Activated naive CD4-positive, alpha-beta T cell treated with anti-CD3 and anti-CD28 coated beads for 36 hours (primary cell): Measurements from ENCODE around the gene MRPL34. TPM values are rescaled to one million over a fixed set of nuclear protein-coding genes. Genes with fewer than 3 reads are reported as not detected.

Experiments used
- CTCF ChIA-PET: fragments of 350-600 bp; sonication (Branson Sonifier 250); formaldehyde crosslinking; loops from one replicate; lab custom pipeline; 2021; ENCODE audit warnings: antibody characterized with exemption; lab: Charles Lee
- DNase-seq: peaks from one replicate; pipeline ENCODE4 v3.0.0-alpha.2; 2020
- H3K27ac Mint-ChIP-seq: one replicate; pipeline ENCODE4 v1.8.0; 2021; ENCODE audit warnings: mild to moderate bottlenecking, mixed read lengths
- H3K27me3 Mint-ChIP-seq: one replicate; pipeline ENCODE4 v1.8.0; 2021; ENCODE audit warnings: low read depth, mixed read lengths
- H3K36me3 Mint-ChIP-seq: one replicate; pipeline ENCODE4 v1.8.0; 2021; ENCODE audit warnings: low read depth, mixed read lengths
- H3K4me1 Mint-ChIP-seq: one replicate; pipeline ENCODE4 v1.8.0; 2021; ENCODE audit warnings: low read depth, mixed read lengths
- H3K4me3 Mint-ChIP-seq: one replicate; pipeline ENCODE4 v1.8.0; 2021; ENCODE audit warnings: mild to moderate bottlenecking, moderate library complexity, mixed read lengths
- H3K9me3 Mint-ChIP-seq: one replicate; pipeline ENCODE4 v1.8.0; 2021; ENCODE audit warnings: mixed read lengths
- intact Hi-C: fragments of 100-400 bp; cut with micrococcal nuclease; formaldehyde crosslinking; loops from one replicate; pipeline ENCODE4 v1.15.1; 2023
- total RNA-seq, 2 experiments: library from RNA; stranded (reverse); gene quantifications; one replicate each; pipeline ENCODE4 v1.2.3, GENCODE V29; 2021

Gene MRPL34
- total RNA-seq, 2 experiments from 2014 or later = 84.2 to 92.2 TPM

DNA sequence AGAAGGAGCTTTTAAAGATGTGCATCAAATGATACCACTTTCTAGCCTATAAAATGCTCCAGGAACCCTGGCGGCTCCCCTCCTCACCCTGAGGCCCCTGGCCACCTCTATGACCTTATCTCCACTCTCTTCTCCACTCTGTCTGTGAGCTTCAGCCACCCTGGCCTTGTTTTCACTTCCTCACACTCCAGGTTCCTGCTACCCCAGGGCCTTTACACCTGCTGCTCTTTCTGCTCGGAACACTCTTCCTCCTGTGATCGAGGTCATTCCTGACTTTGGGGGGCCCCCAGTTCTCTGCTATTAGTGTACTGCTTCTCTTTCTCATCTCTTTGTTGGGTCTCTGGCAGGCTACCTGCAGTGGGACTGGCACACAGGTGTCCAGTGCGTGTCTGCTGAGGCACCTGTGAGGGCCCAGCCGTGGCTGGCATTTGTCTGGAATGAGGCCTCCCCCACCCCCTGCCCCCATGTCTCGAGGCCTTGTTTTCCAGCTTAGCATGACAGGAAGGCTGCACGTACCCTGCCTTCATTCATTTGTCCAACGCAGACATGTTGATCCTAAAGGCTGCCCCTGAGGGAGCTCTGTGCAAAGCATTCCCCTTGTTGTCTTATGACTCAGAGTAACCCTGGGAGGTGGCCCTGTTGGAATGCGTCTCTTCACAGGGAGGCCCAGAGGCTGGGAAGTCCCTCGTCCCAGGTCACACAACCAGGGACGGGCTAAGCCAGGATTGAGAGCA, 6.0 kb downstream of the MRPL34 start:
- Mint-ChIP-seq H3K9me3 (no peaks in the 10 kb centered on the region), H3K4me3 (peak overlapping the region; percentile 41), H3K27ac (no peak overlapping the region), H3K36me3 (peaks cover 15% of the 10 kb centered on the region), H3K27me3 (no peaks in the 10 kb centered on the region), H3K4me1 (peaks cover 36% of the 10 kb centered on the region)
- intact Hi-C loops = no loop called here
- CTCF ChIA-PET = interaction anchor here (1.0 kb wide), 1 partner anchor 31 kb away, joined by 3 read pairs; no protein-coding TSS in a partner anchor
- no peak for DNase-seq

GRCh38 chr19:17312189-17313113, 6.8 kb downstream of the MRPL34 start:
- Mint-ChIP-seq H3K4me3 (no peak overlapping the region), H3K27ac (no peak overlapping the region), H3K4me1 (peaks cover 31% of the 10 kb centered on the region), H3K27me3 (no peaks in the 10 kb centered on the region), H3K36me3 (peaks cover 16% of the 10 kb centered on the region), H3K9me3 (no peaks in the 10 kb centered on the region)
- intact Hi-C loops = no loop called here
- DNase-seq = no peak
- CTCF ChIA-PET = no interaction called here

- H3K27ac Mint-ChIP-seq = no peak overlapping the region
- CTCF ChIA-PET = interaction anchor here (0.6 kb wide), 2 partner anchors 233 to 340 kb away, joined by 3 read pairs; no protein-coding TSS in a partner anchor
- intact Hi-C loops = no loop called here
- peaks cover 16% of the 10 kb centered on the region for H3K36me3 Mint-ChIP-seq
- H3K4me1 Mint-ChIP-seq = peaks cover 23% of the 10 kb centered on the region
- H3K4me3 Mint-ChIP-seq = no peak overlapping the region
- no peaks in the 10 kb centered on the region for H3K27me3 Mint-ChIP-seq
- DNase-seq = no peak
- H3K9me3 Mint-ChIP-seq = no peaks in the 10 kb centered on the region
Measured at GRCh38 chr19:17314007-17314593, 8.4 kb downstream of the MRPL34 start.

DNA sequence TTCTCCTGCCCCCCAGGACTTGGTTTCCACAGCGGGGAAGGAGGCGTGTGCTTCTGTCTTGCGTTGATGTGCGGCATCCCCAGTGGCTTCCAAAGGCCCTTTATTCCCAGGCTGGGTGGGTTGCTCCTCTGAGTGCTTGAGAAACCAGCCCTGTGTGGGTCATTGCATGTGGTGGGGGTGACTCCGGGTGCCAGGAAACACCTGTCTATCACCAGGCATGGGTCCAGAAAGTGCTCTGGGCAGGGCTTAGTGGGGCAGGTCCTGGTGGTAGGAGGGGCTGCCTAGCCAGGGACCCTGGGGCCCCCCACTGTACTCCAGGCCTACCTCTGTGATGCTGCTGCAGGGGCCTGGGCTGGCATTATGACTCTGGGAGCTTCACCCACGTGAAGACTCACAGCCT, 13.3 kb downstream of the MRPL34 start:
- CTCF ChIA-PET = no interaction called here
- DNase-seq = no peak
- intact Hi-C loops = no loop called here
- H3K27me3 Mint-ChIP-seq = no peaks in the 10 kb centered on the region
- no peak overlapping the region for H3K27ac Mint-ChIP-seq
- H3K9me3 Mint-ChIP-seq = no peaks in the 10 kb centered on the region
- peaks cover 9% of the 10 kb centered on the region for H3K4me1 Mint-ChIP-seq
- H3K4me3 Mint-ChIP-seq = no peak overlapping the region
- peaks cover 24% of the 10 kb centered on the region for H3K36me3 Mint-ChIP-seq

DNA sequence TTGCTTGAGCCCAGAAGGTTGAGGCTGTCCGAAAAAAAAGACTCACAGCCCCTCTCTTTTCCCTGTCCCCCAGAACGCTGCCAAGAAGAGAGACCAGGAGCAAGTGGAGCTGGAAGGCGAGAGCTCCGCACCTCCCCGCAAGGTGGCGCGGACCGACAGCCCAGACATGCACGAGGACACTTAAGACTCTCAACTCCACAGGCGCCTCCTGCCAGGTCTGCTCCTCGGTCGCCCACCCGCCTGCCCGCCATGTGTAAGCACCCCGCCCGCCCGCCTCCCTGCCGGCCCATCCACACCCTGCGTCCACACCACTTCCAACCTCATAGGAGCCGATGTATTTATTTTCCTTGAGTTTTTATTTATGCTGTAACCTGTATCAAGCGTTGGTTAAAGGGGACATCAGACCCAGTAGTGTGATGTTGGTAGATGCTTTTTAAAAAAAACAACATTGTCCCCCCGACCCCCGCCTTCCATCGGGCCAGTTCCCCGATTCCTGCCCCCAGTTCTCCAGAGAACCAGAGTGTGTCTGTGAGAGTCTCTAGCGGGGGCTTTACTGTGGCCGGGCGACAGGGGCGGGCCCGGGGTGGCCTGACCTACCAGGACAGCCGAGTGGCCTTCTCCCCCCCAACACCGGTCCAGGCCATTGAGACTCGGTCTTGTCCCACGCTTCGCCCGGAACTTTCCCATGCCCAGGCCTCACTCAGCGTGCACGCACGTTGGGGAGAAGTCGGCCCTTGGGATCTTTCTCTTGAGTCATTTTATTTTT, 14.0 kb downstream of the MRPL34 start:
- no peak for DNase-seq
- H3K4me1 Mint-ChIP-seq = peaks cover 9% of the 10 kb centered on the region
- H3K36me3 Mint-ChIP-seq = peaks cover 22% of the 10 kb centered on the region
- H3K27ac Mint-ChIP-seq = no peak overlapping the region
- no peaks in the 10 kb centered on the region for H3K27me3 Mint-ChIP-seq
- CTCF ChIA-PET = no interaction called here
- H3K9me3 Mint-ChIP-seq = no peaks in the 10 kb centered on the region
- no peak overlapping the region for H3K4me3 Mint-ChIP-seq
- intact Hi-C loops = no loop called here

GRCh38 chr19:17320435-17320834, 14.8 kb downstream of the MRPL34 start:
- peaks cover 22% of the 10 kb centered on the region for H3K36me3 Mint-ChIP-seq
- intact Hi-C loops = no loop called here
- no peak overlapping the region for H3K27ac Mint-ChIP-seq
- no peaks in the 10 kb centered on the region for H3K27me3 Mint-ChIP-seq
- H3K4me3 Mint-ChIP-seq = no peak overlapping the region
- no peaks in the 10 kb centered on the region for H3K9me3 Mint-ChIP-seq
- peaks cover 9% of the 10 kb centered on the region for H3K4me1 Mint-ChIP-seq
- DNase-seq = no peak
- CTCF ChIA-PET = no interaction called here

DNA sequence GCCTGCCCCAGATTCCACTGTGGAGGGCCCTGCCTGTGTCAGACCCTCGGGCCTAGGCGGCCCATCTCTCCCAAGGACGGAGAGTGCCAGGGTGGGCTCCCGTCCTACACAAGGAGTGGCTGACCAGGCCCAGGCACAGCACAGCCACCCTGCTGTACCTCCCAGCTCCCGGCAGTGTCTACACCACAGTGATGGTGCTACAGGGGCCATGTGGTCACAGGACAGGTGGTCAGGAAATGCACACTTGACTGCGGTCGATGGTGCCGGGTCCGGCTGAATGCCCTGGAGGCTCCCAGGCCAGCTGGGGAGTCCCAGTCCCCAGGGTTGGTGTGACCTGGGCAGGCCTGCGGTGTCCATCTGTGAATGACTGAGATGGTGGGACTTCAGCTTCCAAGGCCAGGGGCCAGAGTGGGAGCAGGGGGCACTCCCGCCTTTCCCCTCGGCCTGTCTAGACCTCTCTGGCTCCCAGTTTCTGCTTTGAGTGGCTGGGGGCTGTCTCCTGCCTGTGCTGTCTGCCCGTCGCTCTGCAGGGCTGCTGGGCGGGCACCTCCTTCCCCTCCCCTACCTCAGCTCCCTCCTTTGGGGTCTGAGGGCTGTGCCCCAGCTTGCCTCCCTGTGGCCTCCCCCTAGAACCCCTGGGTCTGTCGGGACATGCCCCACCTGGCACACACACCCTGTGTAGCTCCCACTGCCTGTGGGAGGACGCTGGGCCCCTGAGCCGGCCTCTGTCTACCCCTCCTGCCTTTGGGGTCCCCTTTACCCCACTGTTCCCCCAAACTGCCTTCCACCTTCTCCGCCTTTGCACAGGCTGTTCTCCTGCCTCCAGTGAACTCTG, 16.2 kb downstream of the MRPL34 start:
- peaks cover 9% of the 10 kb centered on the region for H3K4me1 Mint-ChIP-seq
- no peaks in the 10 kb centered on the region for H3K27me3 Mint-ChIP-seq
- DNase-seq = no peak
- no peak overlapping the region for H3K4me3 Mint-ChIP-seq
- intact Hi-C loops = no loop called here
- CTCF ChIA-PET = no interaction called here
- no peaks in the 10 kb centered on the region for H3K9me3 Mint-ChIP-seq
- peaks cover 13% of the 10 kb centered on the region for H3K36me3 Mint-ChIP-seq
- peak overlapping the region; percentile 60 for H3K27ac Mint-ChIP-seq

DNA sequence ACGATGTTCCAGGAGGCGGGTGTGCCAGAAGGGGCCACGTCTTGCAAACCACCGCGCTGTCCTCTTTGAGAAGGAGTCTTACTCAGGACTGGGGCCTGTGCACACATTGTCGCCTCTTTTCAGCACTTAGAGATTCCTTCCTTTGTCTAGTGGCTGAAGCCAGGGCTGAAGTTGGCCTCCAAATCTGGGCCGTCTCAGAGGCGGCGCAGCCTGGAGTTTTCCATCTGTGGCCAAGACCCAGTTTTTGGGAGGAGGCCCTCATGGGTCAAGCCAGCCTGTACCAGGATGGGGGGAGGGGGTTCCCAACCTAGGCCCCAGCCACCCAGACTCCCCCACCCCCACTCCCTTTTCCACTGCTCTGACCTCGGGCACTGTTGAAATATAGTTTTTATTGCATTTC, 17.2 kb downstream of the MRPL34 start:
- peaks cover 9% of the 10 kb centered on the region for H3K4me1 Mint-ChIP-seq
- no peaks in the 10 kb centered on the region for H3K9me3 Mint-ChIP-seq
- no peak for DNase-seq
- intact Hi-C loops = no loop called here
- H3K36me3 Mint-ChIP-seq = peaks cover 13% of the 10 kb centered on the region
- CTCF ChIA-PET = no interaction called here
- H3K4me3 Mint-ChIP-seq = no peak overlapping the region
- no peak overlapping the region for H3K27ac Mint-ChIP-seq
- no peaks in the 10 kb centered on the region for H3K27me3 Mint-ChIP-seq

DNA sequence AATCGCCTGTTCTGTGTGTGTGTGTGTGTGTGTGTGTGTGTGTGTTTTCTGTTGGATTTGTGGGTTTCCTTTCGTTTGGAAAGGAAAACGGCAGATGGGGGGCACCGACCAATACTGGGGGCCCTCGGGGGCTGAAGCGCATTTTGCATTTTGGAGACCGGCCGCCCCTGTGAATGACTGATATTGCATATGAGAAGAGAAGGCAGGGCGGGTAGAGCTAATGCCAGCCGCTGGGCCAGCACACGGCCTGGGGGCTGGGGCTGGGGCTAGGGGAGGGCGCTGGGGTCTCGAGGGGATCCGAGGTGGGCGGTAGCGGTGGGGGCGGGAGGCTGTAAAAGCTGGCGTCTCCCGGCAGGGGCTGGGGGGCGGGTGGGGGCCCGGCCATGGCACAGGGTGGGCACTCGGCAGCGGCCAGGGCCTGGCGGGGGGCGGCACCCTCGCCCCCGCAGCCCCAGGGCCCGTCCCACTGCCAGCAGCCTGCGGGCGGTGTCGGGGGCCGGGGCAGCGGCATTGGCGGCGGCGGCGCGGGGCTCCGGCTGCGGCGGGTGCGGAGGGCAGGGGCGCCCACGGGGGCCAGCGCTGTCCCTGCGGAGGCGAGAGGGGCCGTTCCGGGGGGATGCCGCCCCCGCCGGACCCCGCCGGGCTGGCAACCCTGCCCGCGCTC, 17.8 kb downstream of the MRPL34 start:
- no peak for DNase-seq
- Mint-ChIP-seq H3K4me3 (no peak overlapping the region), H3K4me1 (peaks cover 9% of the 10 kb centered on the region), H3K9me3 (no peaks in the 10 kb centered on the region), H3K36me3 (peaks cover 13% of the 10 kb centered on the region), H3K27ac (no peak overlapping the region), H3K27me3 (no peaks in the 10 kb centered on the region)
- intact Hi-C loops = no loop called here
- CTCF ChIA-PET = no interaction called here

GRCh38 chr19:17323964-17324332, 18.3 kb downstream of the MRPL34 start:
- Mint-ChIP-seq H3K27ac (no peak overlapping the region), H3K4me3 (no peak overlapping the region), H3K4me1 (peaks cover 9% of the 10 kb centered on the region), H3K36me3 (peaks cover 13% of the 10 kb centered on the region), H3K27me3 (no peaks in the 10 kb centered on the region), H3K9me3 (no peaks in the 10 kb centered on the region)
- DNase-seq = peak; percentile 63
- CTCF ChIA-PET = no interaction called here
- intact Hi-C loops = no loop called here
